ENCODE data around the gene CRABP1.

CRABP1 gene

DNA sequence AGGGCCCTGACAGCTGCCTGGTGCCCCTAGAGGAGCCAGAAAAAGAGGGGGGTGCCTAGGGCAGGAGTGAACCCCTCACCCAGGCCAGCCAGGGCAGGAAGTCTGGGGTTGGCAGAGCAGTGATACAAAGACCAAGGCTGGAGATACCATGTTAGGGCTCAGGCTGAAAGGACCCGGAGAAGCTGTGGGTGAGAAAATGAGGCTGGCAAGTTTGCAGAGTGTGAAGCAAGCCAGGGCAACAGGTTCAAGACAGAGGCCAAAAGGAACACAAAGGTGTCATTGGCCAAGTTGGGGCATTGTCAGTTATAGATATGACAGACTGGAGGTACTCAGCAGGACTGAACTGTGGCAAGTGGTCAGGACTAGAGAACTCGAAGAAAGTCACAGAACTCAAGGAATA is 57.2 kb downstream of the CRABP1 start:
- DNase-seq (ENCODE audit: low spot score): no peak
- TF ChIP-seq, protein P1, sequence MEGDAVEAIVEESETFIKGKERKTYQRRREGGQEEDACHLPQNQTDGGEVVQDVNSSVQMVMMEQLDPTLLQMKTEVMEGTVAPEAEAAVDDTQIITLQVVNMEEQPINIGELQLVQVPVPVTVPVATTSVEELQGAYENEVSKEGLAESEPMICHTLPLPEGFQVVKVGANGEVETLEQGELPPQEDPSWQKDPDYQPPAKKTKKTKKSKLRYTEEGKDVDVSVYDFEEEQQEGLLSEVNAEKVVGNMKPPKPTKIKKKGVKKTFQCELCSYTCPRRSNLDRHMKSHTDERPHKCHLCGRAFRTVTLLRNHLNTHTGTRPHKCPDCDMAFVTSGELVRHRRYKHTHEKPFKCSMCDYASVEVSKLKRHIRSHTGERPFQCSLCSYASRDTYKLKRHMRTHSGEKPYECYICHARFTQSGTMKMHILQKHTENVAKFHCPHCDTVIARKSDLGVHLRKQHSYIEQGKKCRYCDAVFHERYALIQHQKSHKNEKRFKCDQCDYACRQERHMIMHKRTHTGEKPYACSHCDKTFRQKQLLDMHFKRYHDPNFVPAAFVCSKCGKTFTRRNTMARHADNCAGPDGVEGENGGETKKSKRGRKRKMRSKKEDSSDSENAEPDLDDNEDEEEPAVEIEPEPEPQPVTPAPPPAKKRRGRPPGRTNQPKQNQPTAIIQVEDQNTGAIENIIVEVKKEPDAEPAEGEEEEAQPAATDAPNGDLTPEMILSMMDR (IDR thresholded peaks at IDR 0.05; ENCODE audit: extremely low read depth, missing control alignments): no peak

Measured in GM20000 (cell line).